HG03280 (cell line): ENCODE data around the gene ZNF358.
"Not testable (repeated sequence)": the region's sequence is repeated elsewhere in the genome, so short reads cannot be mapped to it uniquely, and the experiment has no call there.

Experiments used
- ATAC-seq: cut with Tn5 transposase; IDR thresholded peaks from one replicate; pipeline ENCODE4 v1.9.1; 2021; ENCODE audit warnings: mild to moderate bottlenecking, moderate library complexity; ENCODE audit not compliant: unreplicated experiment

Gene ZNF358

GRCh38 chr19:7534531-7535046 lies 18.7 kb downstream of the ZNF358 start:
- ATAC-seq: no peak

- peak; percentile 78 for ATAC-seq
Measured at GRCh38 chr19:7535047-7535997, 19.4 kb downstream of the ZNF358 start, which contains the start of gene PNPLA6. Gene PNPLA6 (plus strand): TSS chr19:7535717. CDS start chr19:7535789, 72 bp downstream.

- no peak for ATAC-seq
Measured at GRCh38 chr19:7535998-7536695, 20.2 kb downstream of the ZNF358 start.

GRCh38 chr19:7538990-7539389 lies 23.1 kb downstream of the ZNF358 start:
- ATAC-seq: not testable (repeated sequence)

- no peak for ATAC-seq
Measured at GRCh38 chr19:7539827-7540425, 24.0 kb downstream of the ZNF358 start.

GRCh38 chr19:7540761-7541474 lies 25.0 kb downstream of the ZNF358 start:
- ATAC-seq: no peak

GRCh38 chr19:7541475-7541824 lies 25.5 kb downstream of the ZNF358 start:
- no peak for ATAC-seq

GRCh38 chr19:7541828-7542443 lies 26.0 kb downstream of the ZNF358 start:
- no peak for ATAC-seq

- no peak for ATAC-seq
Measured at GRCh38 chr19:7542556-7543348, 26.8 kb downstream of the ZNF358 start.

- no peak for ATAC-seq
Measured at GRCh38 chr19:7544626-7545025, 28.7 kb downstream of the ZNF358 start.

GRCh38 chr19:7545300-7545699 lies 29.4 kb downstream of the ZNF358 start:
- no peak for ATAC-seq

GRCh38 chr19:7545904-7546303 lies 30.0 kb downstream of the ZNF358 start:
- no peak for ATAC-seq

- ATAC-seq: no peak
Measured at GRCh38 chr19:7547159-7547558, 31.3 kb downstream of the ZNF358 start.

- no peak for ATAC-seq
Measured at GRCh38 chr19:7549429-7550148, 33.7 kb downstream of the ZNF358 start.

- ATAC-seq: no peak
Measured at GRCh38 chr19:7550169-7550770, 34.4 kb downstream of the ZNF358 start.

GRCh38 chr19:7550987-7551761 lies 35.3 kb downstream of the ZNF358 start:
- ATAC-seq: no peak

GRCh38 chr19:7552781-7553180 lies 36.9 kb downstream of the ZNF358 start:
- ATAC-seq: no peak

GRCh38 chr19:7554565-7554964 lies 38.7 kb downstream of the ZNF358 start:
- ATAC-seq: no peak
